HG03565 (cell line): ENCODE data around the gene LIX1L.

Experiments
- ATAC-seq: cut with Tn5 transposase; IDR thresholded peaks from one replicate; pipeline ENCODE4 v1.9.1; 2021; ENCODE audit warnings: mild to moderate bottlenecking, moderate library complexity; ENCODE audit not compliant: unreplicated experiment

LIX1L gene

DNA sequence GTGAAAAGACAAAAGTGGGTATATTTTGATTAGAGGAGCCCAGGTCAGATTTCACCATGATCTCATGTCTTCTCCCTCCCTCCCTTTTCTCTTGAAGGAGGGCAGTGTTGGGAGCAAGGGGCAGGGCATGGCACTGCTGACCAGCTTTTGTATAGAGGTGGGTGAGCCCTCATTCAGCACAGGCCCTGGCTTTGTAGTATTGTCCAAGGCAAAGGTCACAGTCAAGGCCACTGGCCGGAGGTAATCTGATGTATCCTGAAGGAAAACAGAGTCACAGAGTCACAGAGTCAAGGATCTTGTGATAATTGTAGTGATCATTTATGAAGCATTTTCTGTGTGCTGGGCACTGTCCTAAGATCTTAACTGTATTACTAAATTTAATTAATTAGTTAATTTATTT lies 59.8 kb downstream of the LIX1L start:
- no peak for ATAC-seq

DNA sequence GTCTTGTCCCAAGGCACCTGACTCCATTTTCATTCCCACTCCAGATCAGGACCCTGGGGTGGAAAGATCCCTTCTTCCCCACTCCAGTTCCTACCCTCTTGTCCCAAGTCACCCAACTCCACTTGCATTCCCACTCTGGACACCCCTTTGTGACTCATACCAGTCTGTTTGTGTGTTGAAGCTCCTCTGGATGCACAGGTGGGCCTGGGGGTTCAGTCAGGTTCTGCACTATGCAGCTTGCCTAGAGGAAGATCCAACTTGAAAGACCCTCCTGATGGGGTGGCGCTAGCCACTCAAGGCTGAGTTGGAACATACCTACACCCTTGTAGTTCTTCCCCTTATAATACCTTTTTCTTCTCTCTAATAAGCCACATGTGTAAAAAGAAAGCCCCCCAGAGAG lies 62.3 kb downstream of the LIX1L start:
- no peak for ATAC-seq

DNA sequence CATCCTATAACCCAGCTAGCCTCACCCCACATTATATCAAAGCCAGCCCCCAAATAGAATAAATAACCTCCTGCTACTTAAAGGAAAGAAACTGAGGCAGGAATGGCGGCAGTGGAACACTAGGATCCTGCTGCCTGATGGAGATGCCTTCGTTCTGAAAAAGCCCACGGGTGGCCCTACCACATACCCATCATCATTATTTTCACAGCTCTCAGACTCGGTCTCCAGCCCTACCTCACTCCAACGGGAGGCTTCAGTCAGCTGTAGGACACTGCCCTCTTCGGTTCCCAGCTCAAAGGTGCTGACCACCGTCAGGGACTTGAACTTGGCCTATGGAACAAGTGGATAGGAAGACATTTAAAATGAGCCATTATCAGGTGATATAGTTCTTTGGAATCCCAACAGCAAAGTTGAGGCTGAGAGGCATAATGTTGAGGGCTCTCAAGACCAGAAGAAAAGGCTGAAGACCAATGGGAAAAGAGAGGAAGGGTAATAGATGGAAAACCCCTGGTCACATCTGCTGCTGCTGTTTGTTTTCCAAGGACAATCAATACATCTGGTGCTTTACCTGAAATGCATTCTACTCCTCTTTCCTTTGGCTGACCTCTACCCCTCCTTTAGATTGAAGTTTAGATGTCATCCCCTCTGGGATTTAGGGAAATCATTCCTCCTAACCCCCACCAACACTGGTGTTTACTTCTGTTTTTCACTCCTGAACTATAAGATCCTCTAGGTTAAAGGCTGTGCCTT lies 64.3 kb downstream of the LIX1L start:
- no peak for ATAC-seq

DNA sequence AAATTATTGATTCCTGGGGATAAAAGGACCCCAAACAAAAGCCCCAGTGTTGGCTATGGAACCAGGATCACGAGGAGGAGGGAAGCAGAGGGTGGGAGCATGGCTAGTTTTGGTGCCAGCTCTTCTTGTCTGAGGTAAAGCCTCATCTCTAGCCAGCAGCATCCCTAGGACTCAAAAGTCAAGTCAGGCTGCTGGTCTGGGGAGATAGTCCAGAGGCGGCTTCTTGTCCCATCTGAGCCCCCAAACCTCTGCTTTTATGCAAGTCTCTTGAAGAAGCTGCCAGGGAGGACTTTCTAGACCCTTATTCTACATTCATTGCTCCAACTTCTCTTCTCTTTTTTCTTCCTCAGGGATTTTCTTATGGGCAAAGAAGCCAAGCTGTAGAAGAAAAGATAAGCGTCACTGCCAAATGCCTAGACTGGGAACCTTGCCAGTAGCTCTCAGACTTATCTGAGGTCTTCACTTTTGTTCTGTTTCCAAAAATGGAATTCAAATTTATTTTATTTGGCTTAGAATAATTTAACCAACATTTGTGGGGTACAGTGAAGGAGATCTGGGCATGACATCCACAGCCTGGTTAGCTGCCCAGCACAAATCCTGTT lies 65.2 kb downstream of the LIX1L start:
- no peak for ATAC-seq

DNA sequence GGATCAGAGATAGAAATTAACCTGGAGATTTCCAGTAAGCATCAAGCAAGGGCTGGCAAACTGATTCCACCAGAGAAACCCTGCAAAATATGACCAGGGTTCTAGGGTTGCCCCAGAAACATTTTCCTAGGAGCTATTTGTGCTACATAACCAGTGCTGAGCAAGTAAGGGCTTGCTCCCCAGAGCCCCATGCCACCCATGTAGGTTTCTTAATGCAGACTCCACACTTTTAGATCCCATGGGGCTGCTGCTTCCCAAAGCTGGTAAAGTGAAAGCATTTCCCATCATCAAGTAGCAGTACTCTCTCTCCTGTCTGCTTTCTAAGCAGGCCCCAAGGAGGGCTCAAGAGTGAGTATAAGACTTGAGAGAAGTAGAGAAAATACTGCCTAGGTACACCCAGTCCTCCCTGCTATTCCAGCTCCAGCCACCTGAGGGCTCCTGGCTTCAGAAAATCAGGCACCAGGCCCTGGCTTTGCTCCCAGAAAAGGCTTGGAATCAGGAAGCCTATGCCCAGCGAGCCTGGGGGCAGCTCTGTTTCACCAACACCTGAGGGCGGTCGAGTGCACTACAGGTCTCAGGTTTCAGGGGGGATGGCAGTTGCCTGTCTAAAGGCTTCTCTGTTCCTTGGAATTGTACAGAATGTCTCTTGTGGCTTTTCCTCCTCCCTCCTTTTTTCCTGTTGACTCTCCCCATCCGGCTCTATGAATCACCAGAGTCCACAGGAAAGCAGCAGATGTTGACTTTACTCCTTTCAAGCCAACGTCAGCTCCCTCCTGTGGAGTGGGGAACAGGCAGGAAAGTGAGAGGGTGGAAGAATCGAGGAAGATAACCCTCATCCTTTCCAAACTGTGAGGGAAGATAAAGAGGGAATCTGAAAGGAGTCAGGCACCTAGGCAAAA lies 66.0 kb downstream of the LIX1L start:
- ATAC-seq: no peak

DNA sequence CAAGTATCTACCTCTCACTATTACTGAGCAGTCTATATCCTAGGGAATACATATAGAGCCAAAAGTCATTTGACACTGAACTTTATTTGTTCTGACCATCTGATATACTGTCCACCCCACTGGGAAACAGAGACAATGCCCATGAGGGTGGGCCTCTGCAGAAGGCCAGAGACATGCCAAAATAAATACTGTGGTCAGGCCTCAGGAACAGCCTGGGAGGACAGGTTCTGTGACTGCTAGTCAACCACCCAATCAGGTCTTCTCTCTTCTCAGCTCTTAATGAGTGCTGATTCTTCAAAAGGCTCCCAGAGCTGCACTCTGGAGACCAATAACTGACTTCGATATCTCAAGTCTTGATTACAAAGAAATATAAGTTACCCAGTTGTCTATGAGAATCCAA lies 66.7 kb downstream of the LIX1L start:
- ATAC-seq: no peak

DNA sequence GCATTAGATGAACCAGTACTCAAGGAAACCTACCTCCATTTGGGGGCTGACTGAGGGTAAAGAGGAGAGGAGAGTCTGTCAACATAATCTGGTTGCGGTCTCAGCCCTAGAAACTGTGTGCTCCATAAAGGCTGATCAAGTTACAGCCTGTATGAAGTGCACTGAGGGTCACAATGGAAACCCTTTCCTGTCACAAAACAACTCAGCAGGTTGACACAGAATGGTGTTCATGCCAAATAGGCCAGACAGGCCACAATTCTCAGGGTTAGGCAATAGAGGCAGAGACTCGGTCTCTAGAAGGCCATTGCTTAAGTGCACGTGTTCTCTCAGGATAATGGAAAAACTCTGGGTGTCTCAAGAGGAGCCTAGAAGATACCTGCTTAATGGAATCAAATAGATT lies 68.1 kb downstream of the LIX1L start:
- no peak for ATAC-seq

DNA sequence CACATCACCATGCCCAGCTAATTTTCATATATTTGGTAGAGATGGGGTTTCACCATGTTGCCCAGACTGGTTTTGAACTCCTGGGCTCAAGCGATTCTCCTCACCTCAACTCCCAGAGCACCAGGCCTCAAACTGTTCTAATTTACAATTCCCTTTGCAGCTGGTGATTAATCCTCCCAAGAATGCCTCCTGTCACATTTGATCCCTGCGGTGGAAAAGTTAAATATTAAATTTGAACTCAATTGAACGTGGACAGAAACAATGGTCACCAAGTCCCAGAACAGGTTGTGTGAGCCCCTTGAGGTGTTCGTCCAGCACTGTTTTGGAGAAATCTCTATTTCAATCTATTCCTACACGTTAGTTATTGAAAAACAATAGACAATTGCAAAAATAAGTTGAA lies 70.2 kb downstream of the LIX1L start:
- ATAC-seq: no peak

DNA sequence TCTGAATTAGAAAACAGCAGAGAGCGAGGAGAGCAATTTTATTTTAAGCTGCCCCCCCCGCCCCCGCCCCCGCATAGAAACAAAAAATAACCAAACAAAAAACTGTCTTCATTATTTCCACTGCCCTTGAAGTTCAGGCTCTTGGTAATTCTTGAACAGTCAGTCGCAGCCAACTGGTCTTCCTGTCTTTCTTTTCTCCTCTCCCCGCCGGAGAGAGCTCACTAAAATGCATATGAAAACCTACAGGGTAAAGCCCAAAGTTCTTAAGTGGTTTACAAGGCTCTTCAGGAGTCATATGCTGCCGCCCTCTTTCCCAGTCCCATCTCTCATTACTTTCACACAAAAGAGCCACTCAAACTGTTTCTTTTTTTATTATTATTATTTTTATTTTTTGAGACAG lies 71.0 kb downstream of the LIX1L start:
- no peak for ATAC-seq

DNA sequence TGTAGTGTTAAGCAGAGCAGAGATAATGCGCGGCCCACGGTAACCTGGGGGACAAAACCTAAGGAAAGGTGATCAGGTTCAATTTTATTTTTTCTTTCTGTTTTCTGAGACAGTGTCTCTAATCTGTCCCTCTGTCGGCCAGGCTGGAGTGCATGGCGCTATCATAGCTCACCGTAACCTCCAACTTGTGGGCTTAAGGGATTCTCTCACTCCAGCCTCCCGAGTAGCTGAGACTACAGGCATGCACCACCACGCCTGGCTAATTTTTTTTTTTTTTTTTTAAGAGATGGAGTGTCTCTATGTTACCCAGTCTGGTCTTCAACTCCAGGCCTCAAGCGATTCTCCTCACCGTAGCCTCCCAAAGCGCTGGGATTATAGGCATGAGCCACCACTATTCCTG lies 71.4 kb downstream of the LIX1L start:
- no peak for ATAC-seq

DNA sequence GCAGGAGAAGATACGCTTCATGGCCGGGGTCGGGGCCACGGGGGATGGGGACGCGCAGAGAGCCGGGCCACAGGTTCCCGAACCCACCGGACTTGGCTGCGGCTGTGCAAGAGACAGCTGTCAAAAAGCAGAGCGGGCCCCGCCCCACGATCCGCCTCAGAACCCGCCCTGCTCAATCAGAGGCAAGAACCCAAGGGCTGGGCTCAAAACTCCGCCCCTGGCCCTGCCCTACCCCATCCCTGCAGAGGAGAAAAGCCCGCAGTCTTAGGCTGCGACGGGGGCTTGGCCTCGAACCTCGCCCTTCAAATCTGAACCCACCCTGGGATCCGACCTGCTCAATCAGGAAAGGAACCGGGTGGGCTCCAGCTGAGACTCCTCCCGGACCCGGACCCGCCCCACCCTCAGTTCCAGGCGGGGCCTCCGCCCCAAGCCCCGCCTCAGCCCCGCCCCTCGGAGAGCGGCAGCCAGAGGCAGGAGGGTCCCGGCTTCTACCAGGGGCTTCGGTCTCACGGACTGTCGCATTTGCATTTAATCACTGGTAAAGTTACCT lies 72.0 kb downstream of the LIX1L start, which contains the start of gene ANKRD35:
ANKRD35 (minus strand) TSS at position 129 of the 550 bp plus-strand sequence; CDS start at position 21, 108 bp downstream.
- ATAC-seq: peak; percentile 93

DNA sequence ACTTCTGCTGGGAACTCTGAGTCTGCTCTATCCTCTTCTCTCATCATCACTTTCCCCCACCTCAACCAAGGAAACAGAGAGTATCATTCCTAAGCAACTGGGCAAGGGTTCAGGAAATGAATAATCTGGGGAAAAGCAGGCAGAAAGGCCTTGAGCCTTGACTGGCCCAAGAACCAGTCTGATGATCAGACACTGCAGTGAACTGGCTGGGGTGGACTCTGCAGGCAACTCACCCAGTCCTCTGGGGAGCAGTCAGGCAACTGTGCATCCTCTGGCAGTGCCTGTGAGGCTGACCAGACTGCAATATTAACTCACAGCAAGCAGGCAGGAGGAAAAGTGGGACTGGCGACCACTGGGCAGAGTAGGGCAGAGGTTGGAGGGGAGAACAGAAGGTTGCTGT lies 73.1 kb downstream of the LIX1L start:
- ATAC-seq: no peak
